GM21576 (cell line): Measurements from ENCODE around the gene SAPCD1.
"Not testable (repeated sequence)": the region's sequence is repeated elsewhere in the genome, so short reads cannot be mapped to it uniquely, and the experiment has no call there.

Experiments used
- ATAC-seq: cut with Tn5 transposase; IDR thresholded peaks from one replicate; pipeline ENCODE4 v1.9.1; 2021; ENCODE audit warnings: mild to moderate bottlenecking, moderate library complexity; ENCODE audit not compliant: unreplicated experiment

Gene SAPCD1

DNA sequence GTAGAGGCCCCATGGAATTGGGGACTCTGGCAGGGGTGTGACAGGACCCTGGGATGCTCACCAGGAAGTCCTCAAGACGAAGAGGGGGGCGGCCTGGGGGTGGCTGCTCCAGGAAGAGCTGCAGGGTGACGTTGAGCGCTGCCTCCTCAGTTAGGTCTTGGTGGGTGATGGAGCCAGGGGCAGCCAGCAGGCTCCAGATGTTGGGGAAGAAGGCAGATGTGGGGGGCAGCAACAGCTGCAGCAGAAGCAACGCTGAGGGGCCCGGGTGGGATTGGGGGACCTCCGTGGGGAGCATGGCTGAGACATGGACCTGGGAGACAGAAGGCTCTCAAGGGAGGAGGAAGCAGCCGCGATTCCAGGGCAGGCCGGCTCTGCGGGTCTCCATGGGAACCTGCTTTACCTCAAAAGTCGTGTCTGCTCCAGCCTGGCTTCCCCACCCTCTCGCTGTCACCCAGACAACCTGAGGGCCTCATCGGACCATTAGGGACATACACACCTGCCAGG is 14.1 kb downstream of the SAPCD1 start:
- no peak for ATAC-seq

DNA sequence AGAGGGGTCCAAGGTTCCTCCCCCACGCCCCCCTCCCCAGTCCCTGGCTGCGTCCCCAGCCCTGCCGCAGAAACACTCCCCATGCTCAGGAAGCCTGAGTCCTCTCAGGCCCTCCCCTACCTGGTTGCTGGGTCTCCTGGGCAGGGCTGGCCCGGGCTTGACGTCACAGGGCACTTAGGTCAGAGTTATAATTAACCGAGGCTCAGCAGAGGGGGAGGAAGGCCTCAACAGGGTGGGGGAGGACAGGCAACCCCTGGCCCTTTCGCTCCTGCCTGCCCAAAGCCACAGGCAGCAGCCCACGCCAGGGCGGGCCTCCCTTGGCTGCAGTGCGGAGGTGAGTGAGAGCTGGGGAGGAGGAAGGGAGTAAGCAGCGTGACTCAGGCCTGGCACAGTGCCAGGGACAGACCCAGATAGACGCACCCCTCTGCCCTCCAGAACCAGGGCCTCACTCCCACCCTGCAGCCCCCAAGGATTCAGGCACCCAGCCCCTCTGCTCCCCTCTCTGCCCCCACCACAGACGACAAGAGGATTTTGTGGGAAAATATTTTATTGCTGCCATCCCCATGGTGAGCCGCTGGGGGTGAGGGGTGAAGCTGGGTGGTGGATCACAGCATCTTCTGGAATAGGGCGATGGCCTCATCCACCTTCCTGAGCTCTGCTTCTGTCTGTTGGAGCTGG is 14.7 kb downstream of the SAPCD1 start, which contains the start of gene VWA7:
Gene VWA7, minus strand, starts transcription at position 340 of the 678 bp plus-strand sequence. CDS start 549 bp downstream, outside the sequence.
- ATAC-seq: peak; percentile 69

DNA sequence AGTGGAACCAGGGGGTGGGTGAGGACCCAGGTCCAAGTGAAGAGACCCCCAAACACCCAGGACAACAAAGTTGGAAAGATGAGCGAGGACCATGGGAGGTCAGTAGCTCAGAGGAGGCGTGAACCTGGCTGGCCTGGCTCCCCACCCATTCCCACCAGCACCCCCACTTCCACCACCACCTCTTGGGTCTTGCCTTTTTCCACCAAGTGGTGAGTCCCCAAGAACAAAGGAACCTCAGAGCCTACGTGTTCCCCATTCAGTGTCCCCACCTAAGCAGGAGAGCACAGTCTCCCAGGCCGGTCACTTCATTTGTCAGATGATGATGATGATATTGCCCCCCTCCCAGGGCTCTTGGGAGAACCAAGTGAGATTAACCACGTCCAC is 15.2 kb downstream of the SAPCD1 start:
- no peak for ATAC-seq

DNA sequence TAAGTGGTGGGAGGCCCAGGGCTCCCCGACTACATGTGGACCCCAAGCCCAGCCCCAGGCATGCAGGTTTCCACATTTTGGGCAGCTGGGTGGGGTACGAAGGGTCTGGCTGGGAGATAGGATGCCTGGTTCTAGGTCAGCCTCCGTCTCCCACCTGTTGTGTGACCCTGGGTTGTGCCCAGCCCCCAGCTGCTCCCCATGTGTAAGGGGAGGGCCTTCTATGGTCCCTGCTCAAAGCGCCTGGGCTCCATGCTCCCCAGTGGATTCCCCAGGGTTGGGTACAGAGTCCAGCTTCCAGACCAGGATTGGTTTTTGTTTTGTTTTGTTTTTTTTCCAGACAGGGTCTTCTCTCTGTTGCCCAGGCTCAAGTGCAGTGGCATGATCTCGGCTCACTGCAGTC is 15.7 kb downstream of the SAPCD1 start:
- ATAC-seq: no peak

DNA sequence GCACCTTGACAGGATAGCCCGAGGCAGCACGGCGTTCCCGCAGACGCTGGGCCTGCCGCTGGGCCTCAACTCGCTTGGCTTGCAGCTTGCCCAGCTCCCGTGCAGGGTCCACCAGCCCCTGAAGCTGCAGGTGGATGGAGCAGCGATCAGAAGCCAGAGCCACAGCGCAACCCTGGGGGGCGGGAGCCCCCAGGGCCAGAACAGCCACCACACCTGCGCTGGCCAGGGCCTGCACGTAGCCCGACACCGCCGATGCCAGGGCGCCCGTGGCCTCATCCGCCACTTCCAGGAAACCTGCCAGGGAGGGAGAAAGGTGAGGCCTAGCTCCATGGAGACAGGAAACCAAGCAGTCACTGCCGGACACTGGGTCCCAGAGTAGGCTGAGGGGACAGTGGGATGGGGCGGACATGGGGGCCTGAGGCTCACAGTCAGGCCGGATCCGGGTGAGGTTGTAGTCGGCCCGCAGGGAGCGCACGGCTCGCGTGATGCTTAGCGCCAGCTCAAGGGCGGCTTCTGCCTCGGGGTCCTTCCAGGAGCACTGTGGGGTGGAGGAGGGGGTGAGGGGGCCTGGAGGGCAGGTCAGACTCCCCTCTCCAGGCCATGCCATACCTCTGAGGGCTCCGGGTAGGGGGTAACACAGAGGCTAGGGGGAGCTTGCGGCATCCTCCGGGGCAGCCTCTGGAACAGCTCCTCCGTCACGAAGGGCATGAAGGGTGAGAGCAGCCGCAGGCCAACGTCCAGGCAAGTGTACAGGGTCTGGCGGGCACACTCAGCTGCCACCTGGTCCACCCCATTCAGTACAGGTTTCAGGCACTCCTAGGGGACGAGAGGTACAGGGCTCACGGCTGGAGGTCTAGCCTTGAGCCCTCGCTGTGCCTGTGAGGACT is 16.8 kb downstream of the SAPCD1 start:
- ATAC-seq: no peak

DNA sequence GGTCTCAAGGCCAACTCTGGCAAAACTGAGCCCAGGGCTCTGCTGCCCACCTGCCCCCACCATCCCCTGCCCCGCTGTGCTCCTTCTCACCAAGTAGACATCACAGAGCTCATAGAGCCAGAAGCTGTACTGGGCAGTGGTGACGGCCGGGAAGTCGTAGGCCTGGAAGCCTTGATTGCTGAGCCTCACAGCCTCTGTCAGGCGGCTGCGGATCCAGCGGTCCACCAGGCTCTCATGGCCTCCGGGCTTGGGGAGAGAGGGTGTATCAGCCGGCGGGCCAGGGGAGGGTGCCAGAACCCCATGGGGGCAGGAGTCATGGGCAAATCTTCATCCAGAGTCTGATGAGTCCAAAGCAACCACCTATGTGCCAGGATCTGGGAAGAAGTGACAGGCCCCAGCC is 17.5 kb downstream of the SAPCD1 start:
- no peak for ATAC-seq

DNA sequence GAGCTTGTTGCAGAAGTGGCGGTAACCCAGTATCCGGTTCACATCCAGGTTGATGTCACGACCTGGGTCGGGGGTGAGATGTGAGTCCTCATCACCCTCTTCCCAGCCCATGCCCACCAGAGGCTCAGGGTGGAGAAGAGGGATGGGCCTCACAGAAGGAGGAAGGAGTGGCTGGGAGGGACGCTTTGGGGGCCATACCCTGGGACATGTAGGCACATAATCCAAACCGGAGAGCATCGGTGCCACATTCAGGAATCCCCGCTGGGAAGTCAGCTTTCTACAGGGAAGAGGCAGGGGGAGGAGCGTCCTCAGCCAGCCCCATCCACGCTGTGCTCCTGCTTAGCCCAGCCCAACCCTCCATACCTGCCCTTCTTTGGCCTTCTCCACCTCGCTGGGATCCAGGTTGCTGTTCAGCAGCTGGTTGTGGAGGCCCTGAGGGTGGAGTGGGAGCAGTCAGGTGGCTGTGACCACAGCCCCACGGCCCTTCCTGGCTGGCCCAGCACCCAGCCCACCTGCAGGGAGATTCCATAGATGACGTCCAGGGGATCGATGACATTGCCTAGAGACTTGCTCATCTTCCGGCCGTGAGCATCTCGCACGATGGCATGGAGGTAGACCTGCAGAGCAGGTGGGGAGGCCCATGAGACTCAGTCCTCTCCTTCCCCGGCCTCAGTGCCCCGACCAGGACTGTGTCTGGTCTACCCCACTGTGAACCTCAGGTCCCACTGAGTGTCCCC is 18.2 kb downstream of the SAPCD1 start:
- no peak for ATAC-seq

DNA sequence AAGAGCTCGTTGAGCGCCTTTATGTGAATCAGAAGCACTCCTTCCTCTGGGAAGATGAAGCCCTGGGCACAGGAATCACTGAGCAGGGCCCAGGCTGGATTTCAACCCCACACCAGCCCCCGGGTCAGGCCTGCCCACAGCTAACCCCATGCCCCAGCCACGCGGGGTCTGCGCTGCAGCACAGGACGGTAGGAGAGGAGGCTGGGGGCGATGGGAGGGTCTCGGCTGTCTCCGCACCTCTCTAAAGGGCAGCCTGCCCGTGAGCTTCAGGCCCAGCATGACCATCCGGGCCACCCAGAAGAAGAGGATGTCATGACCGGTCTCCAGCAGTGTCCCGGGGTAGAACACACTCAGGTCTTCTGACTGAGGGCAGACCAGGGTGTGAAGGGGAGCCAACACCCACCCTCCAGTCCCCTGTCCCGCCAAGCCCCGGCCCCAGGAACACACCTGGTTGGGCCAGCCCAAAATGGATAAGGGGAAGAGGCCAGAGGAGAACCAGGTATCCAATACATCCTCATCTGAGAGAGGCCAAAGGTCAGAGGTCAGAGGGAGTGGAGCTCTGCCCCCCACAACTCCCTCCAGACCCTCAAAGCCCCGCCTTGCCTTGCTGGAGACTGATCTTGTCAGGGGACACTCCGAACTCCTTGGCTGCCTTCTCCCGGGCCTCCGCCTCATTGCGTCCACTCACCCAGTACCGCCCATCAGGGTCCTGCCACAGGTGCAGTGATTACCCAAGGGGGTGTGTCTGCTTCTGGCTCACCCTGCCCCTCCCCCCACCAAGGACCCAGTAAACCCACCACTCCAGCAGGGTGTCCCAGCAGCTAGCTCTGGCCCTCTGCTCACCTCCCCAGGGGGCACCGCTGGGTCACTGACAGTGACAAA is 19.0 kb downstream of the SAPCD1 start:
- no peak for ATAC-seq

DNA sequence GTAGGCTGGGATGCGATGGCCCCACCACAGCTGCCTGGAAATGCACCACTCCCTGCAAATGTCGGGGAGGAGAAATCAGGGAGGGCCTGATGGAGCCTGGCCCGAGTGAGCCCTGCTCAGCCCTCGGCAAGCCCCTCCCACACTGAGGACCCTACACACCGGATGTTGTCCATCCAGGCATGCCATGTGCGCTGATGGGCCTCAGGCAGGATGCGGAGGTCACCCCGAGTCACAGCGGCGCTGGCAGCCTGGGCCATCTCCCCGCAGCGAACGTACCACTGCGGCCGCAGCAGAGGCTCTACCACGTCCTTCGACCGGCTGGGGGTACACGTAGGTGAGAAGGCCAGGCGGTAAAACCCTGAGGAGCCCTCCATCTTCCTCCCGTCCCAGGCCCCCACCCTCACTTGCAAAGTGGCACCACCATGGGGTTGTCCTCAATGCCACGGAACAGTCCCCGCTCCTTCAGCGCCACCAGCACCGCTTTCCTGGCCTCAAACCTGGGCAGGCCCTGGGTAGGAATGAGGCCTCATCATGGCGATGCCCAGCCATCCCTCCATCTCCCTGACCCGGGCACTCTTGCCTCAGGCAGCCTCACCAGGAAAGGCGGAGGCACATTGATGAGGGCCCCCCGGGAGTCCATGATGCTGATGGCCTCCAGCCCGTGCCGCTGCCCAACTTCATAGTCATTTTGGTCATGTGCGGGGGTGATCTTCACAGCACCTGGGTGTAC is 19.8 kb downstream of the SAPCD1 start:
- no peak for ATAC-seq

DNA sequence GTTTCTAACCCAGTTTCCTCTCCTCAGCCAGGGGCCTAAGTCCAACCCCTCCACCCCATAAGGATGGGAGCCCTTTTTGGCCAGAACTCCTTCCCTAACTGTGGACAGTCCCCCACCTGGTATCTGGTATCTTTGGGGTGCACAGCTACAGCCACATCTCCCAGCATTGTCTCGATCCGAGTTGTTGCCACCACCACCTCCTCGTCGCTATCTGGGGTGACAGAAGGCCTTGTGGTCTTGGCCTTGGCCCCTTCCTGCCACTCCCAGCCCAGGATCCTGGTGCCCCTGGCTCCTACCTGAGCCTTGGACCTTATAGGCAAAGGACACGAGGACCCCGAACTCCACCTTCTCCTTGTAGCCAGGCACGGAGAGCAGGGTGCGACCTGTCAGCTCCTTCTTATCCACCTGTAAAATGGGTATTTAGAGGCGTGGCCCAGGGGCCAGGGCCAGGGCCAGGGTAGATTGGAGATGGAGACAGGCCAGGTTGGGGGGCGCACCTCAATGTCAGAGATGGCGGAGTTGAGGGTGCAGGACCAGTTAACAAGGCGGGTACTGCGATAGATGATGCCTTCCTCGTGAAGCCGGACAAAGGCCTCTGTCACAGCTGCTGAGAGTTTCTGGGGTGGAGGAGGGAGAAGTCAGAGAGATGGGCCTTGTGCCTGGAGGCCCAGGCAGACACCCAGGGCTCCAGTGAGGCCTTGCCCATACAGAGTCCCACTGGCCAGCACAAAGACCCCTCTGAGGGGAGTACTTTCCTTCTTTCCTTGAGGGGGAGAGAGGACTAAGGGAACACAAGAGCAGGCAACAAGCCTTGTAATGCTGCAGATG is 21.9 kb downstream of the SAPCD1 start:
- ATAC-seq: no peak

DNA sequence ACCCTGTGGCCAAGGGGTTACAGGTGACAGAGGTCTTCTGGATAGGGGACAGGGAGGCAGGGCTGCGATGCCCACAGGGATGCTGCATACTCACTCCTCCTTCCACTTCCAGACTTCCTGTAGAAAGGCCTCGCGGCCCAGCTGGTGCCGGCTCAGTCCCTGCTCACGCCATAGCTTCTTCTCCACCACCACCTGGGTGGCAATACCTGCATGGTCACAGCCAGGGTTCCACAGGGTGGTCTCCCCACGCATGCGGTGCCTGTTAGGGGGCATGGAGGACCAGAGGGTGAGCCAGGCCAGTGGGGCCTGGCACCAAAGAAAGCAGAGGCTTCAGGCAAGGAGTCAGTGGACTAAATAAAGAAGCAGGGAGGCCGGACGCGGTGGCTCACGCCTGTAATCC is 23.0 kb downstream of the SAPCD1 start:
- ATAC-seq: no peak

DNA sequence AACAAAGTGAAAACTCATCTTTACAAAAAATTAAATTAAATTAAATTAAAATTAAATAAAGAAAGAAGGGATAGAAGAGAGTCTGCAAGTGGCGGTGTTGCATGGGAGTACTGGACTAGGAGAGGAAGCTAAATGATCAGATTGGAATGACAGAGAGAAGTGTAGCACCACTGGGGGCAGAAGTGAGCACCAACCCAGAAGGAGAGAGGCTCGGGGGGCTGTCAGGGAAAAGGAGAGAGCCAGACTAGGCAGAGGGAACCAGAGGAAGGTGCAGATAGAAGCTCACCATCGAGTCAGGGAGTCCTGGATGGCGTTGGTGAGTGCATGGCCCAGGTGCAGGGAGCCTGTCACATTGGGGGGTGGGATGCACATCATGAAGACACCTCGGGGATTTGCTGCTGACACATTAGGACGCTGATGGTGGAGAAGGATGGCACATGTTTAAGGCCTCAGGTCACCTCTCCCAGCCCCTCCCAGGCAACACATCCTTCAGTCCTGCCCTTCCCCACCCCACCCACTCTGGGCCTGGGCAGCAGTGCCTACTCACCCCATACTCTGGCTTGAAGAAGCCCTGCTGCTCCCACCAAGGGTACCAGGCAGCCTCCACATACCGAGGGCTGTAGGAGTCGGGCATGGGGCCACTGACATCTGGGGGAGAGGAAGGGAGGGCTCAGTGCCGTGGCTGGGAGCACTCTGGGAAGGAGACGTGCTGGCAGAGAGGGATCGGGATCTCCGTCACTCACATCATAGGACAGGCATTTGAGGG is 29.1 kb downstream of the SAPCD1 start:
- ATAC-seq: no peak

DNA sequence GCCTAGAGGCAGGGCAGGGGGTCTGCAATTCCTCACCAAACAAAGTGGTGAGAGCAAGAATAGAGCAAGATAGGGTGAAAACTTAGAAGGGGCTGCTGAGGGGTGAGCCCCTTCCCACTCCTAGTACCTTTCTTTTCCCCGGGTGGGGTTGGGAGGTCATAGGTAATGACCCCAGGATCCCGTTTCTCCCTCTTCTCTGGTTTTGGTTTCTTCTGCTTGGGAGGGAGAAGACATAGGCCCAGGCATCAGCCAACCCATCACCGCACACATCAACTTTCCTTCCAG is 29.6 kb downstream of the SAPCD1 start:
- ATAC-seq: no peak

DNA sequence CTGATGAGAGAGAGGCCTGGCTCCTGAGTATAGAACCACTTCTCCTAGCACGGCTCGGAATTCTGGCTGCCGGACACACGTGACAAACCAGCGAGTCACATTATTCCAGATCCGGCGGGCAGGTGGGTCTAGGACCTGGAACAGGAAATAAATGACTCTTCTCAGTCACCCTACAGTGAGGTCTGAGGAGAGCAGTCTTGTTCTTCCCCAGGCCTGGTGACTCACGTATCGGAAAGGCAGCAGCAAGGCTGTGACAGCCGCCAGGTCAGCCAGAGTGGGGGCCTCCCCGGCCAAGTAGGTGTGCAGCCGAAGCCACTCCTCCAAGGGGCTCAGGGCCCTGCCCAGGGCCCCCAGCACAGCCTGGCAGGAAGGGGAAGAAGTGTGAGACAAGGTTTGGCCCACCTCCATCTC is 30.3 kb downstream of the SAPCD1 start:
- no peak for ATAC-seq

DNA sequence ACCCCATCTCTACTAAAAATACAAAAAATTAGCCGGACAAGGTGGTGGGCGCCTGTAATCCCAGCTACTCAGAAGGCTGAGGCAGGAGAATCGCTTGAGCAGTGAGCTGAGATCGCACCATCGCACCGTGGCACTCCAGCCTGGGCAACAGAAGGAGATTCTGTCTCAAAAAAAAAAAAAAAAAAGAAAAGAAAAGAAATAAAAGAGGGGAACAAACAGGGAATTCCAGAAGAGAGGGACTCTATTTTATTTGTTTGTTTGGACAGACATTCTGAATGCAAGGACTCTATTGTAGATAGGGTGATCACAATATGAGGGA is 31.4 kb downstream of the SAPCD1 start:
- ATAC-seq: not testable (repeated sequence)

DNA sequence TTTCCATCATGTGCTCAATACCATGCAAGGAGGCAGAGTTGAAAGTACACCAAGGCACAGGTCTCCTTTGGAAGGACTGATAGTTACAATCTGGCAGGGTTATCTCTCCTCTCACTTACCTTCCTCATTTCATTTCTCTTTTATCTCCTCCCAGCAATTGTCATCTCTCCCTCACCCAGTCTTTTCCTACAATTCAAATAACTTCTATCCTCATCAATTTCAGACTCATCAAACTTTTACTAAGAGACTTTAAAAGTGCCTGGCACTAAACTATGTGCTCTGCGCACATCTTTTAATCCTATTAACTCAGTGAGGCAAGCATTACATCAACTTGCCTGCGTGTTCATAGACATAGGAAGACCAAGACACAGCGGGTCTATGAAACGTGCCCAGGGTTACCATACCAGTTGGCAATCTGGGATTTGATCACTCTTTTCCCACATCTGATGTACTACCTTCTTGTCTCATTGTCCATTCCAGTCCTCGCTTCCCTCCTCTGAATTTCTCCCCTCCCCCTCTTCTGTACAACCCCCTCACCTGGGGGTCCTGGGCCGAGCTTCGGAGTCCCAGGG is 31.9 kb downstream of the SAPCD1 start:
- ATAC-seq: no peak

DNA sequence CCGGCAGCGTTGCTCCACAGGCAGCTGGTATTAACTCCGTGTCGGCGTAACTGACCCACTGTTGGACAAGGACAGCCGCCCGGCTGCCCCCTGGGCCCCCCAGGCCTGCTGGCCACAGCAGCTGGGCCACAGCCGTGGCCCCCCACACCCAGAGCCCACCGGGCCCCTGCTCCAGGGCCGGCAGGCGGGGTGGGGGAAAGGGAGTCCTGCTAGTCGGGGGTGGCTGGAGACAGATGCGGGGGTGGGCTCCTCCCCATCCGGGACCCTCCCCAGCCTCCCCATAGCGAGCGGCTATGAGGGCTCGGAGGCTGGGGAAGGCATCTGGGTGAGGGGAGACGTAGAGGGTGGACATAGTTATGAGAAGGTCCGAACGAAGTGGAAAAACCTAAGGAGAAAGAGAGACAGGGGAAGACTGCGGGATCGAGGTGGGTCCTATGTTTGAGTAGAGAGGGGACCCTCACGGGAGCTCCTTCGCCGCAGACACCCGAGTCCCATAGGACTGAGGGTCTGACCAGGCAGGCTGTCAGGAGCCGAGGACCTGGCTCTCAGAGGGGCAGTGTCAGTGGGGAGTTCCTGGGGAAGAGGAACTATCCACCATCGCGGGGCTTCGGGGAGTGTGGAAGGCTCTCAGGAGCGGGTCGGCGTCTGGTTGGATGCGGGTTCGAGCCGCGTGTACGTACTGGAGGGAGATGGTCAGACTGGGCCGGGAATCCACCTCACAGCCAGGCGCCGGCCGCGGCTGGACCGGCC is 32.6 kb downstream of the SAPCD1 start:
- ATAC-seq: peak; percentile 16
